ENCODE data around the gene RGS10.

DNA sequence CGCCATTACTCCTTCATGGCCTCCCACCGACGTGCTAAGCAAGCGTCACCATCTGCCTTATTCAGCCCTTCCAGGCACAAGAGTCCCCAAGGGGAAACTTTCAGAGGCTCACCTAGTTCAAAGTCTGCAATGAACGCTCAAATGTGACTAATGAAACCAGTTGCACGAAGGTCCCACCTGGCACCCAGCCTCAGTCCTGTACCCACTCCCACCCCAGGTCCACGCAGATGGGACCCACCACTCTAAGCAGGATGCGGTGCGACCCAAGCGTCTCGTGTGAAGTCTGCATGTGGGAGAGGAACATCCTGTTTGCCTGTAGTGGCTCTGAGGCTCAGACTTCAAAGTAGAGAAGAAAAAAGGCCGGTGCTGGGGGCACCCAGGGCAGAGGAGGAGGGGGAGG lies 40.3 kb downstream of the RGS10 start:
- TF ChIP-seq, protein P1, sequence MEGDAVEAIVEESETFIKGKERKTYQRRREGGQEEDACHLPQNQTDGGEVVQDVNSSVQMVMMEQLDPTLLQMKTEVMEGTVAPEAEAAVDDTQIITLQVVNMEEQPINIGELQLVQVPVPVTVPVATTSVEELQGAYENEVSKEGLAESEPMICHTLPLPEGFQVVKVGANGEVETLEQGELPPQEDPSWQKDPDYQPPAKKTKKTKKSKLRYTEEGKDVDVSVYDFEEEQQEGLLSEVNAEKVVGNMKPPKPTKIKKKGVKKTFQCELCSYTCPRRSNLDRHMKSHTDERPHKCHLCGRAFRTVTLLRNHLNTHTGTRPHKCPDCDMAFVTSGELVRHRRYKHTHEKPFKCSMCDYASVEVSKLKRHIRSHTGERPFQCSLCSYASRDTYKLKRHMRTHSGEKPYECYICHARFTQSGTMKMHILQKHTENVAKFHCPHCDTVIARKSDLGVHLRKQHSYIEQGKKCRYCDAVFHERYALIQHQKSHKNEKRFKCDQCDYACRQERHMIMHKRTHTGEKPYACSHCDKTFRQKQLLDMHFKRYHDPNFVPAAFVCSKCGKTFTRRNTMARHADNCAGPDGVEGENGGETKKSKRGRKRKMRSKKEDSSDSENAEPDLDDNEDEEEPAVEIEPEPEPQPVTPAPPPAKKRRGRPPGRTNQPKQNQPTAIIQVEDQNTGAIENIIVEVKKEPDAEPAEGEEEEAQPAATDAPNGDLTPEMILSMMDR (IDR thresholded peaks at IDR 0.05), result no peak
- TF ChIP-seq POLR2A (IDR thresholded peaks at IDR 0.05) (no peak), POLR2AphosphoS5 (IDR thresholded peaks at IDR 0.05) (no peak), EP300 (IDR thresholded peaks at IDR 0.05) (no peak)
